HG03565 (cell line): ENCODE measurements around the gene USP33.
"Not testable (repeated sequence)": the region's sequence is repeated elsewhere in the genome, so short reads cannot be mapped to it uniquely, and the experiment has no call there.

ENCODE experiments used
- ATAC-seq: cut with Tn5 transposase; IDR thresholded peaks from one replicate; pipeline ENCODE4 v1.9.1; 2021; ENCODE audit warnings: mild to moderate bottlenecking, moderate library complexity; ENCODE audit not compliant: unreplicated experiment

USP33 gene

GRCh38 chr1:77673716-77674355, 85.8 kb downstream of the USP33 start:
- no peak for ATAC-seq

DNA sequence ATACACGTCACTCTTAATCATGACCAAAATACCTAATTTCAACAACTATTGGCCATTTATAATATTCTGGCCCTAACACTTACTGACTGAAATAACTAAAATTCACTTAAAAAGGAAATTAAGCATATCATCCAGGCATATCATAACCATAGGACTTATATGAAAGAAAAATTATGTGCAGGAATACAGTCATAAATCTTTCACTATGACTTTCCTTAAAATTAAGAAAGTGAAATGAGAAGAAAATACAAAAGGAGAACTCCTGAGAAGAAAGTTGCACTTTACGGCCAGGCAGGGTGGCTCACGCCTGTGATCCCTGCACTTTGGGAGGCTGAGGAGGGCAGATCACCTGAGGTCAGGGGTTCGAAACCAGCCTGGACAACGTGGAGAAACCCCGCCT, 86.6 kb downstream of the USP33 start:
- ATAC-seq, result no peak

DNA sequence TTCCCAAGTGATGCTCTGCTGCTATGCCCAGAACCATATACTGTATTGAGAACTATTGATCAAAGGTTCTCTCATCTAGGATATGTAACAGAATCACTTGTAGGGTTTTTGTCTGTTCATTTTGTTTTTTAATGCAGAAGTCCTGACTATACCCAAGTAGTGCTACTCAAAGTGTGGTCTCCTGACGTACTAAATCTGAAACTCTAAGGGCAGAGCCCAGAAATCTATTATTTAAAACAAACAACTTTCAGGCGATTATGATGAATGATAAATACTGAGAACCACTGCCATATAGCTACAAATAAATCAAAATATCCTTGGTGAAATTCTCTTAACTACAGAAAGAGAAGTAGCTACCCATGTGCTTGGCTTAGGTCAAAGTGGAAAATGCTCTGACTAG, 87.3 kb downstream of the USP33 start:
- no peak for ATAC-seq

DNA sequence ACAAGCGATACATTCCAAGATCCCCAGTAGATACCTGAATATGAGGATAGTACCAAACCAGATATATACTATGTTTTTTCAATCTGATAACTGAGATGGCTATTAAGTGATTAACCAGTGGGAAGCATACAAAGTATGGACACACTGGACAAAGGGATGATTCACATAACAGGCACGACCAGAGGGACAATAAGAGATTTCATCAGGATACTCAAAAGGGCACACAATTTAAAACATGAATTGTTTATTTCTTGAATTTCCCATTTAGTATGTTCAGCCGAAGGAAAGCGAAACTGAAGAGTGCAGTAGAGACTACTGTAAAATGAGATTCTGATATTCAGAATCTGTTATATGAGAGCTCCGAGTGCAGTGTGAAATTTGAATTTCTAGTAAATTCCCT, 87.8 kb downstream of the USP33 start:
- no peak for ATAC-seq

DNA sequence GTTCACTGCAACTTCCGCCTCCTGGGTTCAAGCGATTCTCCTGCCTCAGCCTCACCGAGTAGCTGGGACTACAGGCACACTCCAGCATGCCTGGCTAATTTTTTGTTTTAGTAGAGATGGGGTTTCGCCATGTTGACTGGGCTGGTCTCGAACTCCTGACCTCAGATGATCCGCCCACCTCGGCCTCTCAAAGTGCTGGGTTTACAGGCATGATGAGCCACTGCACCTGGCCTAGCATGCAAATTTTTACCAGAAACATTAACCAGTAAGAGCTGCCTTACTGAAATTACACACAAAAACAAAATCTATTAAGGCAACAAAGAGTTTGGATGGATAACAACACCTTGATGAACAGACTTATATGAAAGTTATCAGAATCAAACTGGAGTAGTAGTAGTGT, 89.3 kb downstream of the USP33 start:
- ATAC-seq, result no peak

- ATAC-seq, result no peak
Measured at GRCh38 chr1:77668924-77669449, 90.7 kb downstream of the USP33 start.

DNA sequence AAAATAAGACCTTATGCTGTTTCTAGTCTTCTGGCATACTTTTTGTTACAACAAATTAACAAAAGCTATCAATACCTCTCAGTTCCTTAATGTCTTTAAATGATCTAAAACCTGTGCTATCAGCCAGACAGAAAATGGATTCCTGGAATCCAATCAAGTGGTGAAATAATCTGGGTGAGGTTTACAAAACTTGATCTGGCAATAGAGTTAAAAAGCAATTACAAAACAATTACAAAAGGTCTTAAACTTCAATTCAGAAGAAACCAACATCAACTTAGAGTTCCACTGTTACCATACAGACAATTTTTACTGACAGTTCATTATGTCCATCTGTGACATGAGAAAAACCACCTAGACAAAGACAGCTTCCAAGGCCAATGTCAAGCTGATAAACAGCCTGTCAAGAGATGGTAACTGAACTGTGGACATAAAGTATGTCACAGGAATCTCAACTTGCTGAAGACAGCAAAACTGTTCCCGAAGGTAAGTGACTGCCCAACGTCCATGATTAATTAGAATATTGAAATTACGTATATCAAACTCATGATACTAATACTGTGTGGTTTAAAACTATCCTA, 94.6 kb downstream of the USP33 start:
- no peak for ATAC-seq

GRCh38 chr1:77661696-77662095, 98.0 kb downstream of the USP33 start:
- ATAC-seq, result no peak

- no peak for ATAC-seq
Measured at GRCh38 chr1:77659879-77660593, 99.6 kb downstream of the USP33 start.

DNA sequence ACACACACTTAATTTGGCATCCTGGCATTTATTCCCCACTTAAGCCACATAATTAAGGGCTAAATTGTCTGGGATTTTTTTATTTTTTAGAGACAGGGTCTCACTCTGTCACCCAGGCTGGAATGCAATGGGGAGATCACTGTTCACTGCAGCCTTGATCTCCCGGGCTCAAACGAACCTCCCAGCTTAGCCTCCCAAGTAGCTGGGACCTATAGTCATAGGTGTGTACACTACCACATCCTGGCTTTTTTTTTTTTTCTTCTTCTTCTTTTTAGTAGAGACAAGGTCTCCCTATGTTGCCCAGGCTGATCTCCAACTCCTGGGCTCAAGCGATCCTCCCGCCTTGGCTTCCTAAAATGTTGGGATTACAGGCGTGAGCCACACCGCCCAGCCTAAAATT, 101.4 kb downstream of the USP33 start:
- ATAC-seq, result no peak

GRCh38 chr1:77655431-77655974, 104.1 kb downstream of the USP33 start:
- ATAC-seq, result no peak

- no peak for ATAC-seq
Measured at GRCh38 chr1:77652970-77653516, 106.6 kb downstream of the USP33 start.

- no peak for ATAC-seq
Measured at GRCh38 chr1:77652268-77652667, 107.4 kb downstream of the USP33 start.

GRCh38 chr1:77649127-77649526, 110.5 kb downstream of the USP33 start:
- no peak for ATAC-seq

- not testable (repeated sequence) for ATAC-seq
Measured at GRCh38 chr1:77646224-77646623, 113.4 kb downstream of the USP33 start.
